ENCODE measurements around the gene SSX2IP.

DNA sequence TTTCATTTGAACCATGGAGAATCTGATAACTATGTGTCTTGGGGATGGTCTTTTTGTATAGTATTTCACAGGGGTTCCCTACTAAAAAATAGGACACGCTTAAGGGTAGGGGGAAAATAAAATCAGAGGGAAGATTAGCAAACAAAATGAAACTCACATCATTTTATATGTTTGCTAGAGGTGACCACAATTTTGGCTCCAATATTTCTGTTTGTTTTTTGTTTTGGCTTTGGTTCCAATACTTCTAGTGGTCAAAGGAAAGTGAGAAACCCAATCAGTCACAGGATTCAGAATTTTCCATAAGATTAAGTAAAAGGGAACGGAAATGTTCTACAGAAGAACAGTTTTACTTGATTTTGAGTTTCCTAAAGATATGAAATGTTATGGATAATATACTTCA lies 42.3 kb upstream of the SSX2IP start:
- TF ChIP-seq CTCF (IDR thresholded peaks at IDR 0.05) (no peak), POLR2AphosphoS5 (IDR thresholded peaks at IDR 0.05) (no peak)

All from prostate gland (tissue), 2 donors.